T-helper 2 cell (primary cell): ENCODE data around the gene PDC.
"Not testable (repeated sequence)": the region's sequence is repeated elsewhere in the genome, so short reads cannot be mapped to it uniquely, and the experiment has no call there.

Experiments used
- DNase-seq, 5 experiments: peaks; one replicate each; pipeline versions ENCODE4 v3.0.0 to v3.0.0-alpha.2; 2012 to 2022

The PDC gene

GRCh38 chr1:186465491-186465890 lies 4.6 kb upstream of the PDC start:
- not testable (repeated sequence) for DNase-seq

GRCh38 chr1:186463926-186464325 lies 3.0 kb upstream of the PDC start:
- DNase-seq, result no peak

GRCh38 chr1:186463511-186463910 lies 2.6 kb upstream of the PDC start:
- no peak for DNase-seq

GRCh38 chr1:186459161-186459560 lies 1.8 kb downstream of the PDC start:
- not testable (repeated sequence) for DNase-seq

- no peak for DNase-seq
Observed at GRCh38 chr1:186456729-186457255, 4.1 kb downstream of the PDC start.

- DNase-seq, result no peak
Observed at GRCh38 chr1:186454981-186455380, 5.9 kb downstream of the PDC start.

- DNase-seq, result no peak
Observed at GRCh38 chr1:186446152-186446551, 14.8 kb downstream of the PDC start.

GRCh38 chr1:186443638-186444037 lies 17.3 kb downstream of the PDC start:
- DNase-seq, result peak in 1 of 5 experiments; percentile 21

GRCh38 chr1:186442651-186443375 lies 18.1 kb downstream of the PDC start:
- DNase-seq, result peak in 1 of 5 experiments; percentile 81

- DNase-seq, result no peak
Observed at GRCh38 chr1:186440584-186440983, 20.3 kb downstream of the PDC start.

GRCh38 chr1:186438567-186438966 lies 22.3 kb downstream of the PDC start:
- no peak for DNase-seq

GRCh38 chr1:186435336-186435735 lies 25.6 kb downstream of the PDC start:
- DNase-seq, result no peak

GRCh38 chr1:186429017-186429416 lies 31.9 kb downstream of the PDC start:
- DNase-seq, result no peak

GRCh38 chr1:186426118-186426517 lies 34.8 kb downstream of the PDC start:
- no peak for DNase-seq

- DNase-seq, result no peak
Observed at GRCh38 chr1:186424539-186424938, 36.4 kb downstream of the PDC start.

- no peak for DNase-seq
Observed at GRCh38 chr1:186421446-186421845, 39.5 kb downstream of the PDC start.

- DNase-seq, result peak in 1 of 5 experiments; percentile 81
Observed at GRCh38 chr1:186420923-186421322, 40.0 kb downstream of the PDC start.

GRCh38 chr1:186420311-186420710 lies 40.6 kb downstream of the PDC start:
- DNase-seq, result no peak

GRCh38 chr1:186418503-186418902 lies 42.4 kb downstream of the PDC start:
- DNase-seq, result no peak

GRCh38 chr1:186413319-186413718 lies 47.6 kb downstream of the PDC start:
- DNase-seq, result peak in 1 of 5 experiments; percentile 39

- peak in 1 of 5 experiments; percentile 36 for DNase-seq
Observed at GRCh38 chr1:186409091-186409490, 51.8 kb downstream of the PDC start.

- DNase-seq, result peak in 2 of 5 experiments; percentile 5 to 87
Observed at GRCh38 chr1:186404454-186405051, 56.4 kb downstream of the PDC start.

GRCh38 chr1:186403632-186404031 lies 57.3 kb downstream of the PDC start:
- no peak for DNase-seq

GRCh38 chr1:186401446-186401845 lies 59.5 kb downstream of the PDC start:
- not testable (repeated sequence) for DNase-seq
